ENCODE measurements around the gene WASF2.
A peak's percentile ranks its signal among the peaks of the same experiment; 100 is the strongest.

- TF ChIP-seq, protein P1, sequence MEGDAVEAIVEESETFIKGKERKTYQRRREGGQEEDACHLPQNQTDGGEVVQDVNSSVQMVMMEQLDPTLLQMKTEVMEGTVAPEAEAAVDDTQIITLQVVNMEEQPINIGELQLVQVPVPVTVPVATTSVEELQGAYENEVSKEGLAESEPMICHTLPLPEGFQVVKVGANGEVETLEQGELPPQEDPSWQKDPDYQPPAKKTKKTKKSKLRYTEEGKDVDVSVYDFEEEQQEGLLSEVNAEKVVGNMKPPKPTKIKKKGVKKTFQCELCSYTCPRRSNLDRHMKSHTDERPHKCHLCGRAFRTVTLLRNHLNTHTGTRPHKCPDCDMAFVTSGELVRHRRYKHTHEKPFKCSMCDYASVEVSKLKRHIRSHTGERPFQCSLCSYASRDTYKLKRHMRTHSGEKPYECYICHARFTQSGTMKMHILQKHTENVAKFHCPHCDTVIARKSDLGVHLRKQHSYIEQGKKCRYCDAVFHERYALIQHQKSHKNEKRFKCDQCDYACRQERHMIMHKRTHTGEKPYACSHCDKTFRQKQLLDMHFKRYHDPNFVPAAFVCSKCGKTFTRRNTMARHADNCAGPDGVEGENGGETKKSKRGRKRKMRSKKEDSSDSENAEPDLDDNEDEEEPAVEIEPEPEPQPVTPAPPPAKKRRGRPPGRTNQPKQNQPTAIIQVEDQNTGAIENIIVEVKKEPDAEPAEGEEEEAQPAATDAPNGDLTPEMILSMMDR (IDR thresholded peaks at IDR 0.05): peak; percentile 88 to 96 (median 93)
- TF ChIP-seq POLR2A (IDR thresholded peaks at IDR 0.05) (no peak), POLR2AphosphoS5 (IDR thresholded peaks at IDR 0.05; ENCODE audit: insufficient read depth in 1 of 2, low read depth in 1 of 2) (peak in 1 of 2 donors; percentile 38)
Observed at GRCh38 chr1:27357281-27358037, 132.5 kb downstream of the WASF2 start.

Data from vagina (tissue), 2 donors.